22Rv1 (cell line): ENCODE measurements around the gene ACTR5.

Source experiments
- ZFX ChIP-seq: fragments of 450-650 bp; IDR thresholded peaks from 2 replicates; pipeline ENCODE4 v1.6.1; 2017; ENCODE audit warnings: antibody characterized with exemption, borderline replicate concordance
- TF ChIP-seq, protein P1 (sequence below): fragments of 450-650 bp; IDR thresholded peaks from 2 replicates; pipeline ENCODE4 v1.5.1; 2017; ENCODE audit warnings: mild to moderate bottlenecking

DNA sequence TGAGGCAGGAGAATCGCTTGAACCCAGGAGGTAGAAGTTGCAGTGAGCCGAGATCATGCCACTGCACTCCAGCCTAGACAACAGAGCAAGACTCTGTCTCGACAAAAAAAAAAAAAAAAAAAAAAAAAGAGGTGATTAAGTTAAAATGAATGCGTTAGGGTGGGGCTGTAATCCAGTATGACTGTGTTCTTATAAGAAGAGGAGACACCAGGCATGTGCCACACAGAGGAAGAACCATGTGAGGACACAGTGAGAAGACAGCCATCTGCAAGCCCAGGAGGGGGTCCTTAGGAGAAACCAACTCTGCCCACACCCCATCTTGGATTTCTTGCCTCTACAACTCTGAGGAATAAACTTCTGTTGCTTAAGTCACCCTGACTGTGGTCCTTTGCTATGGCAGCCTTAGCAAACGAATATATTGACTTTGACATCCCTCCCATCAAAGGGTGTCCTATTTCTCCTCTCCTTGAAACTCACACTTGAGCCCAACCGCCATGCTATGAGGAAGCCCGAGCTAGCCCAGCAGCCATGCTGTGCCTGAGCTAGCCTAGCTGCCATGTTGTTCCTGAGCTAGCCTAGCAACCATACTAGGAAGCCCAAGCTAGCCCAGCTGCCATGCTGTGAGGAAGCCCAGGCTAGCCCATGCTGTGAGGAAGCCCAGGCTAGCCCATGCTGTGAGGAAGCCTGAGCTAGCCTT, 41.4 kb downstream of the ACTR5 start:
- TF ChIP-seq, protein P1, sequence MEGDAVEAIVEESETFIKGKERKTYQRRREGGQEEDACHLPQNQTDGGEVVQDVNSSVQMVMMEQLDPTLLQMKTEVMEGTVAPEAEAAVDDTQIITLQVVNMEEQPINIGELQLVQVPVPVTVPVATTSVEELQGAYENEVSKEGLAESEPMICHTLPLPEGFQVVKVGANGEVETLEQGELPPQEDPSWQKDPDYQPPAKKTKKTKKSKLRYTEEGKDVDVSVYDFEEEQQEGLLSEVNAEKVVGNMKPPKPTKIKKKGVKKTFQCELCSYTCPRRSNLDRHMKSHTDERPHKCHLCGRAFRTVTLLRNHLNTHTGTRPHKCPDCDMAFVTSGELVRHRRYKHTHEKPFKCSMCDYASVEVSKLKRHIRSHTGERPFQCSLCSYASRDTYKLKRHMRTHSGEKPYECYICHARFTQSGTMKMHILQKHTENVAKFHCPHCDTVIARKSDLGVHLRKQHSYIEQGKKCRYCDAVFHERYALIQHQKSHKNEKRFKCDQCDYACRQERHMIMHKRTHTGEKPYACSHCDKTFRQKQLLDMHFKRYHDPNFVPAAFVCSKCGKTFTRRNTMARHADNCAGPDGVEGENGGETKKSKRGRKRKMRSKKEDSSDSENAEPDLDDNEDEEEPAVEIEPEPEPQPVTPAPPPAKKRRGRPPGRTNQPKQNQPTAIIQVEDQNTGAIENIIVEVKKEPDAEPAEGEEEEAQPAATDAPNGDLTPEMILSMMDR = no peak
- no peak for TF ChIP-seq ZFX
